Measurements from ENCODE around the gene CHRNA1. TPM values are rescaled to one million over a fixed set of nuclear protein-coding genes. Genes with fewer than 3 reads are reported as not detected.

CHRNA1 gene
- total RNA-seq, result 1 to 10 TPM in 3 of 4 donors, not detected in 1; 2.6 to 7.4 (median 3.0) TPM

DNA sequence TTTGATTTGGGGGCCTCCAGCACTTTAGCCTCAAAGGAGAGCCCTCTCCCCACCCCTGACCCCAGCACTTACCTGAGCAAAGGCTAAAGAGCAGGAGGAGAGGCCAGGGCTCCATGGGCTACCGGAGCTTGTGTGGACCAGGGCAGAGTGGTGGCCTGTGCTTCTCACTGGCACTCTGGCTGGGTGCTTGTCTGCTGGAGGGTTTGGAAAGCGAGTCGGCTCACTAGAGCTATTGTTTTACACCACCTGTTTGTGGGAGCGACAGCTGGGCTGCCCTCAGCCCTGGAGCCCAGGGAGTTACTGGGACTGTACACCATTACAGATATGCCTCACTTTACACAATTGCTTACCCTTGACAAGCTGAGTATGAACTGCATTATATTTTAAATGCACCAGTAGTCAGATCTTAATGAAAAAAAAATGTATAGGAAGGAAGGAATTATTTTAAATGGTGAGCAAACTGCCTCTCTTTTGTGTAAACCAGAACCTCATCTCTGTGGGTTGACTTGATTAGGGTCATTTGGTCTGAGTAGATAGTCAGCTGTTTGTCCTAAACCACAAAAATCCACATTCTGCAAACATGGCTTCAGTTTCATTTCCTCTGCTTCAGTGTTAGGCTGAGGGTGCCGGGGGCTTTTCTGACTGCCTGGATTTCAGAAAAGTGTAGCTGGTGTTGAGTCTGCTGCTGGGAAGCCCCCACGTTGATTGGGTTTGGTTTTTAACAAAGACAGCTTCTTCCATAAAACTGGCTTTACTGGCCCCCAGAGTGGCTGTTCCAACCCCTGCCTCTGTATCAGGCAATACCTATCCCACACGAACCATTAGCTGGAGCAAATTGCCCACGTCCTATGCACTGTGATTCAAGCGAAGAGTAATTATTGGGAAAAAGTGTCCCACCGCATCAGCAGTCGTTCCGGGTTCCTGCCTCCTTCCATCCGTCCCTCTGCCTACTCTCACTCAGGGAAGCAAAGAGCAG is at the start of gene CHRNA1:
Gene CHRNA1, minus strand, starts transcription at position 193 of the 976 bp plus-strand sequence. Its CDS starts 78 bp downstream, at position 115.
- intact Hi-C loops (cut with DNase I; ENCODE audit: low total_unique reads), result no loop called here
- in situ Hi-C loops (cut with MboI; ENCODE audit: low pct_ligation_motif_present in 1 of 4, low pct_unique_long_range_greater_than_20kb in 1 of 4, low sequenced_read_pairs in 3 of 4), result no loop called here

DNA sequence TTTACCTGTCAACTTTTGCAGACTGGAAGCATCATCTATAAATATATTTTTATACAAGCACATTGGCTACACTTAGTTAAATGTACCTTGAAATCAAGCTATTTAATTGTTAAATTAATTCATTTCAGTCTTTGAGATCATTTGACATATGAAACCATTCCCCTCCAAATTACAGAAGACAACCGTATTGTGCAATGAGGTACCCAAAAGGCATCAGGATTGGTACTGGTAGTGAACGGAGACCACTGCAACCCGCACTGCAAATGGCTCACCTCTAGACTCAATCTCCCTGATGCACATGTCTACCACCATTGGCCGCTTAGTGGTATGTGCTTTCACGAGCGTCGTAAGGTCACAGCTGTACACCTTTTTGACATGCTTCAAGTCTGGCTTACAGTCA is 47.8 kb upstream of the CHRNA1 start:
- intact Hi-C loops (cut with DNase I; ENCODE audit: low total_unique reads), result no loop called here
- no peak overlapping the region for H3K4me3 ChIP-seq
- no peak for DNase-seq
- H3K27me3 ChIP-seq, result no peaks in the 10 kb centered on the region
- TF ChIP-seq, protein P1, sequence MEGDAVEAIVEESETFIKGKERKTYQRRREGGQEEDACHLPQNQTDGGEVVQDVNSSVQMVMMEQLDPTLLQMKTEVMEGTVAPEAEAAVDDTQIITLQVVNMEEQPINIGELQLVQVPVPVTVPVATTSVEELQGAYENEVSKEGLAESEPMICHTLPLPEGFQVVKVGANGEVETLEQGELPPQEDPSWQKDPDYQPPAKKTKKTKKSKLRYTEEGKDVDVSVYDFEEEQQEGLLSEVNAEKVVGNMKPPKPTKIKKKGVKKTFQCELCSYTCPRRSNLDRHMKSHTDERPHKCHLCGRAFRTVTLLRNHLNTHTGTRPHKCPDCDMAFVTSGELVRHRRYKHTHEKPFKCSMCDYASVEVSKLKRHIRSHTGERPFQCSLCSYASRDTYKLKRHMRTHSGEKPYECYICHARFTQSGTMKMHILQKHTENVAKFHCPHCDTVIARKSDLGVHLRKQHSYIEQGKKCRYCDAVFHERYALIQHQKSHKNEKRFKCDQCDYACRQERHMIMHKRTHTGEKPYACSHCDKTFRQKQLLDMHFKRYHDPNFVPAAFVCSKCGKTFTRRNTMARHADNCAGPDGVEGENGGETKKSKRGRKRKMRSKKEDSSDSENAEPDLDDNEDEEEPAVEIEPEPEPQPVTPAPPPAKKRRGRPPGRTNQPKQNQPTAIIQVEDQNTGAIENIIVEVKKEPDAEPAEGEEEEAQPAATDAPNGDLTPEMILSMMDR (IDR thresholded peaks at IDR 0.05), result no peak
- TF ChIP-seq EP300 (IDR thresholded peaks at IDR 0.05; ENCODE audit: low read depth) (no peak), POLR2AphosphoS5 (IDR thresholded peaks at IDR 0.05) (no peak), POLR2A (IDR thresholded peaks at IDR 0.05) (no peak)
- no peaks in the 10 kb centered on the region for H3K9me3 ChIP-seq
- no peak overlapping the region for H3K27ac ChIP-seq
- WGBS, 2 donors (ENCODE audit: low coverage in 1 of 2), result 94 to 96% methylated on average over 3 to 7 of the region's 7 CpGs
- in situ Hi-C loops (cut with MboI; ENCODE audit: low pct_ligation_motif_present in 1 of 4, low pct_unique_long_range_greater_than_20kb in 1 of 4, low sequenced_read_pairs in 3 of 4), result no loop called here
- no peaks in the 10 kb centered on the region for H3K36me3 ChIP-seq
- H3K4me1 ChIP-seq, result no peaks in the 10 kb centered on the region

More for the DNA sequence above, at the start of gene CHRNA1:
- DNase-seq, result no peak
- TF ChIP-seq POLR2AphosphoS5 (IDR thresholded peaks at IDR 0.05), result no peak
- TF ChIP-seq, protein P1 (IDR thresholded peaks at IDR 0.05), result no peak
- no peak for TF ChIP-seq EP300 (IDR thresholded peaks at IDR 0.05; ENCODE audit: low read depth)
- no peak for TF ChIP-seq POLR2A (IDR thresholded peaks at IDR 0.05)
- peaks cover 0 to under 1% (median under 1%) of the 10 kb centered on the region in 4 donors for H3K4me1 ChIP-seq
- no peak within 1 kb of the TSS for H3K27ac ChIP-seq
- H3K4me3 ChIP-seq, result no peak within 1 kb of the TSS
- no peaks in the 10 kb centered on the region for H3K9me3 ChIP-seq
- no peaks in the 10 kb centered on the region for H3K36me3 ChIP-seq
- WGBS, 2 donors (ENCODE audit: low coverage in 1 of 2), result 86 to 93% methylated on average over 4 to 13 of the region's 13 CpGs
- no peaks in the 10 kb centered on the region for H3K27me3 ChIP-seq

DNA sequence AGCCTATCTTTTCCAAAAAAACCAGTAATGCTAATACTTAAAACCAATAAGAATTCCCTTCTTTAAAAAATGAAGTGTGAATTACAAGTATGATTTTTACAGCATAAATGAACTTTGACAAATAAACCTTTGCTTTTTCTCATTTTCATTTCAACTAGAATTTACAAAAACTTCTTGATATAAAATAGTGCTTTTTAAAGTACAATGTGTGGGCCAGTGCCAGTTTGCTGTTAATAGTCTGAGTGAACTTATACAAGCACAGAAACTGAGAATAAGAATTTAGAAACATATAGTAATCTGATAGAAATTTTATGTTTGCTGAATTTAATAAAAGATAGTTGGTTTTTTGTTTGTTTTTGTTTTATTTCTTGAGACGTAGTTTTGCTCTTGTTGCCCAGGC is 43.7 kb upstream of the CHRNA1 start:
- intact Hi-C loops (cut with DNase I; ENCODE audit: low total_unique reads), result no loop called here
- Histone ChIP-seq H3K4me3 (no peak overlapping the region), H3K9me3 (no peaks in the 10 kb centered on the region), H3K4me1 (no peaks in the 10 kb centered on the region), H3K27ac (no peak overlapping the region), H3K27me3 (no peaks in the 10 kb centered on the region), H3K36me3 (no peaks in the 10 kb centered on the region)
- in situ Hi-C loops (cut with MboI; ENCODE audit: low pct_ligation_motif_present in 1 of 4, low pct_unique_long_range_greater_than_20kb in 1 of 4, low sequenced_read_pairs in 3 of 4), result no loop called here
- WGBS, 2 donors (ENCODE audit: low coverage in 1 of 2), result 60 to 63% methylated on average over 1 of the region's 1 CpG
- no peak for DNase-seq
- TF ChIP-seq POLR2AphosphoS5 (IDR thresholded peaks at IDR 0.05), result no peak

DNA sequence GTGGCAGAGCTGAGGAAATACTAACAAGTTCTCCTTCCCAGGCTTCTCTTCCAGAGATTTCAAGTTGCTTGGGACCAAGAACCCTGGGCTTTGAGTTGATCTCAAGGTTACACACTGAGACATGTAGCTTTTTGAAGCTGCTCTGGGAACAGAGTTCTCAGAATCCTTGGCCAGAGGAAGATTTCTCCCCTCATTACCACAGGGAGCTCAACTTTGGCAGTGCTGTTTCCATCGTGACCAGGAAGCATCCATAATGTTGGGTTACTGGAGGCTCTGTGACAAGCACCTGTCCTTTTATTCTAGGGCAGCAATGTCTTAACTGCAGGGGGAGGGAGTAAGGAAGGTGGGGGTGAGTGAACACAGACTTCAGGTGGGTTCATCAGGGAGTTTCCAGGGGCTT is 41.5 kb upstream of the CHRNA1 start:
- WGBS, 2 donors (ENCODE audit: low coverage in 1 of 2), result 50 to 71% methylated on average over 1 of the region's 1 CpG
- intact Hi-C loops (cut with DNase I; ENCODE audit: low total_unique reads), result no loop called here
- no peak for DNase-seq

More for the DNA sequence above, 41.5 kb upstream of the CHRNA1 start:
- no peak overlapping the region for H3K4me3 ChIP-seq
- H3K27me3 ChIP-seq, result no peaks in the 10 kb centered on the region
- H3K9me3 ChIP-seq, result no peaks in the 10 kb centered on the region
- H3K36me3 ChIP-seq, result no peaks in the 10 kb centered on the region
- TF ChIP-seq POLR2A (IDR thresholded peaks at IDR 0.05), result no peak
- TF ChIP-seq, protein P1 (IDR thresholded peaks at IDR 0.05), result no peak
- TF ChIP-seq EP300 (IDR thresholded peaks at IDR 0.05; ENCODE audit: low read depth), result no peak
- no peak for TF ChIP-seq POLR2AphosphoS5 (IDR thresholded peaks at IDR 0.05)
- no peaks in the 10 kb centered on the region for H3K4me1 ChIP-seq
- in situ Hi-C loops (cut with MboI; ENCODE audit: low pct_ligation_motif_present in 1 of 4, low pct_unique_long_range_greater_than_20kb in 1 of 4, low sequenced_read_pairs in 3 of 4), result no loop called here
- no peak overlapping the region for H3K27ac ChIP-seq
